ENCODE measurements around the gene POLA2. TPM values are rescaled to one million over a fixed set of nuclear protein-coding genes. Genes with fewer than 3 reads are reported as not detected.
A peak's percentile ranks its signal among the peaks of the same experiment; 100 is the strongest.

POLA2 gene
- total and polyA plus RNA-seq, 9 of the 15 experiments (the other 6 are each of a cell fraction or from before 2014, with no cell fraction given): 2.7 to 134 (median 44.4) TPM

- no peak for TF ChIP-seq CHD1 (IDR thresholded peaks at IDR 0.05; ENCODE audit: low read length)
- no peak for TF ChIP-seq TRIM24 (IDR thresholded peaks at IDR 0.05)
- TF ChIP-seq TARDBP (IDR thresholded peaks at IDR 0.05): no peak
- TF ChIP-seq IRF2 (CRISPR knock-in tag; IDR thresholded peaks at IDR 0.05): no peak
- TF ChIP-seq TCF3 (CRISPR knock-in tag; IDR thresholded peaks at IDR 0.05): peak; percentile 43
- no peak for TF ChIP-seq PHF20 (IDR thresholded peaks at IDR 0.05; ENCODE audit: partially characterized antibody)
- no peak for TF ChIP-seq GABPA (tag; conservative IDR thresholded peaks at IDR 0.05; ENCODE audit: low read depth)
- TF ChIP-seq BRF2 (IDR thresholded peaks at IDR 0.05; ENCODE audit: borderline replicate concordance, insufficient read depth, insufficient read length): no peak
- no peak for TF ChIP-seq FUS (optimal IDR thresholded peaks at IDR 0.05; ENCODE audit: low read depth, low read length)
Observed at GRCh38 chr11:65338676-65339075, 76.9 kb downstream of the POLA2 start (continued).

GRCh38 chr11:65340226-65340625 lies 78.5 kb downstream of the POLA2 start:
- Histone ChIP-seq H3K79me2 (ENCODE audit: control insufficient read depth, insufficient read depth, low read length) (peaks cover 45% of the 10 kb centered on the region), H3K4me1 (replicated peaks in 1 of 2; ENCODE audit: control insufficient read depth in 2 of 2, insufficient read depth in 2 of 2, low read length in 2 of 2) (peaks cover 11 to 14% of the 10 kb centered on the region in 2 experiments; a peak in 4 of 5 replicates), H3K4me2 (ENCODE audit: insufficient read depth, low read length) (no peak overlapping the region), H2AFZ (ENCODE audit: low read depth, low read length) (no peak overlapping the region), H3K36me3 (ENCODE audit: control insufficient read depth, insufficient read depth, low read length) (peaks cover 75% of the 10 kb centered on the region), H3K9ac (ENCODE audit: insufficient read depth in 1 of 2, low read depth in 2 of 2, low read length in 2 of 2) (no peak overlapping the region), H3K9me1 (ENCODE audit: control insufficient read depth, insufficient read depth, low read length) (no peaks in the 10 kb centered on the region), H3K4me3 (no peak overlapping the region), H4K20me1 (replicated peaks; ENCODE audit: control insufficient read depth, insufficient read depth, low read length) (peaks cover 9% of the 10 kb centered on the region), H3K9me3 (replicated peaks; ENCODE audit: control insufficient read depth, insufficient read depth, low read depth, low read length) (no peaks in the 10 kb centered on the region), H3K27ac (ENCODE audit: extremely low read depth, low read depth, low read length) (no peak overlapping the region), H3K27me3 (ENCODE audit: control insufficient read depth in 2 of 2, insufficient read depth in 2 of 2, low read length in 2 of 2) (no peaks in the 10 kb centered on the region)
- 97% methylated on average over 11 of the region's 11 CpGs for WGBS (ENCODE audit: insufficient coverage, low coverage, missing lambda C conversion rate)
- FAIRE-seq: no peak
- POLR2A ChIA-PET: interaction anchor here (0.6 to 1.2 kb wide), 2 partner anchors 76 to 276 kb away, joined by 3 read pairs; no protein-coding TSS in a partner anchor
- in situ Hi-C loops (cut with MboI) (no loop called here), intact Hi-C loops (cut with micrococcal nuclease) (no loop called here)
- CTCF ChIA-PET (ENCODE audit: low intra/inter-chr PET ratio): no interaction called here
- no peak for DNase-seq (ENCODE audit: extremely low read depth in 1 of 4, low spot score in 3 of 4)
- BruUV-seq (replicated peaks): no TSS peak
- ATAC-seq: no peak
- TF ChIP-seq ZFP1 (CRISPR knock-in tag; IDR thresholded peaks at IDR 0.05) (no peak), TSHZ1 (CRISPR knock-in tag; IDR thresholded peaks at IDR 0.05) (no peak), CHD1 (IDR thresholded peaks at IDR 0.05; ENCODE audit: low read length) (no peak), ZNF77 (CRISPR knock-in tag; IDR thresholded peaks at IDR 0.05) (no peak), BRF1 (IDR thresholded peaks at IDR 0.05; ENCODE audit: borderline replicate concordance, extremely low read depth, insufficient read length) (no peak), GABPB2 (CRISPR knock-in tag; conservative IDR thresholded peaks at IDR 0.05) (no peak), ZNF431 (CRISPR knock-in tag; IDR thresholded peaks at IDR 0.05) (no peak), ZNF184 (CRISPR knock-in tag; IDR thresholded peaks at IDR 0.05) (no peak), CREBBP (IDR thresholded peaks at IDR 0.05; ENCODE audit: low read depth, low read length) (no peak), EGR1 (conservative IDR thresholded peaks at IDR 0.05) (no peak)
- TF ChIP-seq, protein P1, sequence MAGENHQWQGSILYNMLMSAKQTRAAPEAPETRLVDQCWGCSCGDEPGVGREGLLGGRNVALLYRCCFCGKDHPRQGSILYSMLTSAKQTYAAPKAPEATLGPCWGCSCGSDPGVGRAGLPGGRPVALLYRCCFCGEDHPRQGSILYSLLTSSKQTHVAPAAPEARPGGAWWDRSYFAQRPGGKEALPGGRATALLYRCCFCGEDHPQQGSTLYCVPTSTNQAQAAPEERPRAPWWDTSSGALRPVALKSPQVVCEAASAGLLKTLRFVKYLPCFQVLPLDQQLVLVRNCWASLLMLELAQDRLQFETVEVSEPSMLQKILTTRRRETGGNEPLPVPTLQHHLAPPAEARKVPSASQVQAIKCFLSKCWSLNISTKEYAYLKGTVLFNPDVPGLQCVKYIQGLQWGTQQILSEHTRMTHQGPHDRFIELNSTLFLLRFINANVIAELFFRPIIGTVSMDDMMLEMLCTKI (IDR thresholded peaks at IDR 0.05; ENCODE audit: partially characterized antibody): no peak
